Transverse colon (tissue), 3 donors: ENCODE data around the gene LAMA5.

Source experiments
- EP300 ChIP-seq: sonication (generic); formaldehyde crosslinking; IDR thresholded peaks from one replicate; pipeline ENCODE4 v1.6.1; 2017; ENCODE audit warnings: antibody characterized with exemption, low read depth
- POLR2A ChIP-seq: fragments of 450-650 bp; IDR thresholded peaks from one replicate; pipeline ENCODE4 v1.6.1; 2016; ENCODE audit warnings: antibody characterized with exemption, mild to moderate bottlenecking, moderate library complexity
- TF ChIP-seq, protein P1 (sequence below), 5 experiments: fragments of 200-600 bp in 3 of 5; fragments of 450-650 bp in 2 of 5; sonication (generic) in 3 of 5; IDR thresholded peaks; 1 replicate in 2 of 5; 2 replicates in 3 of 5; pipeline ENCODE4 v1.5.1; 2016 to 2017; ENCODE audit warnings: antibody characterized with exemption in 5 of 5, inconsistent platforms in 3 of 5, mild to moderate bottlenecking in 2 of 5, moderate library complexity in 1 of 5

- TF ChIP-seq, protein P1, sequence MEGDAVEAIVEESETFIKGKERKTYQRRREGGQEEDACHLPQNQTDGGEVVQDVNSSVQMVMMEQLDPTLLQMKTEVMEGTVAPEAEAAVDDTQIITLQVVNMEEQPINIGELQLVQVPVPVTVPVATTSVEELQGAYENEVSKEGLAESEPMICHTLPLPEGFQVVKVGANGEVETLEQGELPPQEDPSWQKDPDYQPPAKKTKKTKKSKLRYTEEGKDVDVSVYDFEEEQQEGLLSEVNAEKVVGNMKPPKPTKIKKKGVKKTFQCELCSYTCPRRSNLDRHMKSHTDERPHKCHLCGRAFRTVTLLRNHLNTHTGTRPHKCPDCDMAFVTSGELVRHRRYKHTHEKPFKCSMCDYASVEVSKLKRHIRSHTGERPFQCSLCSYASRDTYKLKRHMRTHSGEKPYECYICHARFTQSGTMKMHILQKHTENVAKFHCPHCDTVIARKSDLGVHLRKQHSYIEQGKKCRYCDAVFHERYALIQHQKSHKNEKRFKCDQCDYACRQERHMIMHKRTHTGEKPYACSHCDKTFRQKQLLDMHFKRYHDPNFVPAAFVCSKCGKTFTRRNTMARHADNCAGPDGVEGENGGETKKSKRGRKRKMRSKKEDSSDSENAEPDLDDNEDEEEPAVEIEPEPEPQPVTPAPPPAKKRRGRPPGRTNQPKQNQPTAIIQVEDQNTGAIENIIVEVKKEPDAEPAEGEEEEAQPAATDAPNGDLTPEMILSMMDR (IDR thresholded peaks at IDR 0.05), result no peak
- TF ChIP-seq EP300, result no peak
- TF ChIP-seq POLR2A, result no peak
These were observed 38.3 kb downstream of the LAMA5 start for GRCh38 chr20:62328684-62329388.
